Activated T-cell treated with anti-CD3 and anti-CD28 coated beads, Interleukin-2, amount 50 U/mL, for 4 hours (primary cell): ENCODE measurements around the gene TRIM34. TPM values are rescaled to one million over a fixed set of nuclear protein-coding genes. Genes with fewer than 3 reads are reported as not detected.

Experiments
- ATAC-seq, 2 donors: fragments of 200-7000 bp; cut with Tn5 transposase; one replicate each; pipeline ENCODE4 v1.10.0; 2021
- DNase-seq: peaks from one replicate; pipeline ENCODE4 v3.0.0-alpha.2; 2020
- H3K27me3 Mint-ChIP-seq: one replicate; pipeline ENCODE4 v1.8.0; 2021; ENCODE audit warnings: low read depth, mixed read lengths
- H3K36me3 Mint-ChIP-seq: one replicate; pipeline ENCODE4 v1.8.0; 2022; ENCODE audit warnings: mixed read lengths; ENCODE audit not compliant: insufficient read depth
- H3K4me1 Mint-ChIP-seq: one replicate; pipeline ENCODE4 v1.8.0; 2021; ENCODE audit warnings: low read depth, mixed read lengths
- H3K4me3 Mint-ChIP-seq: one replicate; pipeline ENCODE4 v1.8.0; 2021; ENCODE audit warnings: mild to moderate bottlenecking, moderate library complexity, mixed read lengths
- H3K9me3 Mint-ChIP-seq: one replicate; pipeline ENCODE4 v1.8.0; 2021; ENCODE audit warnings: mixed read lengths
- total RNA-seq, 3 donors: library from RNA; stranded (reverse); gene quantifications; one replicate each; pipeline ENCODE4 v1.2.1, GENCODE V29; 2021

Gene TRIM34
- total RNA-seq, 3 donors from 2014 or later = 1.2 to 2.4 (median 1.6) TPM

GRCh38 chr11:5603326-5603725 lies 21.5 kb upstream of the TRIM34 start:
- no peaks in the 10 kb centered on the region for H3K4me1 Mint-ChIP-seq
- H3K36me3 Mint-ChIP-seq = no peaks in the 10 kb centered on the region
- no peaks in the 10 kb centered on the region for H3K27me3 Mint-ChIP-seq
- no peak overlapping the region for H3K4me3 Mint-ChIP-seq
- ATAC-seq (no peak), DNase-seq (no peak)
- H3K9me3 Mint-ChIP-seq = no peaks in the 10 kb centered on the region

- ATAC-seq = no peak
- H3K27me3 Mint-ChIP-seq = no peaks in the 10 kb centered on the region
These were observed 19.9 kb upstream of the TRIM34 start for GRCh38 chr11:5604896-5605295.

GRCh38 chr11:5605849-5606248 lies 19.0 kb upstream of the TRIM34 start:
- no peak for DNase-seq
- Mint-ChIP-seq H3K4me3 (no peak overlapping the region), H3K4me1 (peaks cover 3% of the 10 kb centered on the region), H3K27me3 (no peaks in the 10 kb centered on the region), H3K36me3 (peaks cover 1% of the 10 kb centered on the region), H3K9me3 (no peaks in the 10 kb centered on the region)
- ATAC-seq = no peak

More at GRCh38 chr11:5604896-5605295, 19.9 kb upstream of the TRIM34 start:
- no peak overlapping the region for H3K4me3 Mint-ChIP-seq
- H3K4me1 Mint-ChIP-seq = no peaks in the 10 kb centered on the region
- no peaks in the 10 kb centered on the region for H3K9me3 Mint-ChIP-seq
- no peak for DNase-seq
- H3K36me3 Mint-ChIP-seq = no peaks in the 10 kb centered on the region

- no peaks in the 10 kb centered on the region for H3K9me3 Mint-ChIP-seq
- no peak for ATAC-seq
These were observed 16.0 kb upstream of the TRIM34 start for GRCh38 chr11:5608808-5609207.

GRCh38 chr11:5610446-5610845 lies 14.4 kb upstream of the TRIM34 start:
- no peak overlapping the region for H3K4me3 Mint-ChIP-seq
- H3K27me3 Mint-ChIP-seq = no peaks in the 10 kb centered on the region
- peaks cover 1% of the 10 kb centered on the region for H3K36me3 Mint-ChIP-seq
- ATAC-seq = no peak
- no peak for DNase-seq
- peaks cover 3% of the 10 kb centered on the region for H3K4me1 Mint-ChIP-seq
- H3K9me3 Mint-ChIP-seq = no peaks in the 10 kb centered on the region

More at GRCh38 chr11:5608808-5609207, 16.0 kb upstream of the TRIM34 start:
- DNase-seq = no peak
- H3K27me3 Mint-ChIP-seq = no peaks in the 10 kb centered on the region
- no peak overlapping the region for H3K4me3 Mint-ChIP-seq
- H3K36me3 Mint-ChIP-seq = peaks cover 1% of the 10 kb centered on the region
- peaks cover 3% of the 10 kb centered on the region for H3K4me1 Mint-ChIP-seq

GRCh38 chr11:5611627-5612026 lies 13.2 kb upstream of the TRIM34 start:
- Mint-ChIP-seq H3K4me3 (no peak overlapping the region), H3K4me1 (peaks cover 3% of the 10 kb centered on the region), H3K36me3 (peaks cover 1% of the 10 kb centered on the region), H3K9me3 (no peaks in the 10 kb centered on the region), H3K27me3 (no peaks in the 10 kb centered on the region)
- ATAC-seq = no peak
- DNase-seq = no peak

GRCh38 chr11:5618807-5619206 lies 6.0 kb upstream of the TRIM34 start:
- DNase-seq = no peak
- H3K4me3 Mint-ChIP-seq = no peak overlapping the region
- H3K36me3 Mint-ChIP-seq = no peaks in the 10 kb centered on the region
- no peaks in the 10 kb centered on the region for H3K9me3 Mint-ChIP-seq
- ATAC-seq = no peak
- no peaks in the 10 kb centered on the region for H3K27me3 Mint-ChIP-seq
- peaks cover 6% of the 10 kb centered on the region for H3K4me1 Mint-ChIP-seq

GRCh38 chr11:5620651-5621521 lies 3.9 kb upstream of the TRIM34 start:
- Mint-ChIP-seq H3K36me3 (no peaks in the 10 kb centered on the region), H3K9me3 (no peaks in the 10 kb centered on the region), H3K27me3 (no peaks in the 10 kb centered on the region), H3K4me1 (peaks cover 25% of the 10 kb centered on the region), H3K4me3 (no peak overlapping the region)
- ATAC-seq (no peak), DNase-seq (no peak)

GRCh38 chr11:5621580-5621979 lies 3.2 kb upstream of the TRIM34 start:
- H3K9me3 Mint-ChIP-seq = no peaks in the 10 kb centered on the region
- H3K4me1 Mint-ChIP-seq = peaks cover 32% of the 10 kb centered on the region
- ATAC-seq = no peak

GRCh38 chr11:5622802-5623201 lies 2.0 kb upstream of the TRIM34 start:
- H3K4me3 Mint-ChIP-seq = no peak overlapping the region
- DNase-seq (no peak), ATAC-seq (no peak)
- no peaks in the 10 kb centered on the region for H3K27me3 Mint-ChIP-seq
- no peaks in the 10 kb centered on the region for H3K36me3 Mint-ChIP-seq
- H3K9me3 Mint-ChIP-seq = no peaks in the 10 kb centered on the region
- peaks cover 44% of the 10 kb centered on the region for H3K4me1 Mint-ChIP-seq

More at GRCh38 chr11:5621580-5621979, 3.2 kb upstream of the TRIM34 start:
- no peak for DNase-seq
- Mint-ChIP-seq H3K27me3 (no peaks in the 10 kb centered on the region), H3K4me3 (no peak overlapping the region), H3K36me3 (no peaks in the 10 kb centered on the region)

GRCh38 chr11:5625281-5625680 lies 480 bp downstream of the TRIM34 start:
- peak overlapping the region; percentile 86 for H3K4me3 Mint-ChIP-seq
- DNase-seq = no peak
- ATAC-seq = no peak
- H3K9me3 Mint-ChIP-seq = no peaks in the 10 kb centered on the region
- no peaks in the 10 kb centered on the region for H3K27me3 Mint-ChIP-seq
- peaks cover 6% of the 10 kb centered on the region for H3K36me3 Mint-ChIP-seq
- peaks cover 54% of the 10 kb centered on the region for H3K4me1 Mint-ChIP-seq

GRCh38 chr11:5626196-5626595 lies 1.4 kb downstream of the TRIM34 start:
- Mint-ChIP-seq H3K4me3 (peak overlapping the region; percentile 86), H3K36me3 (peaks cover 6% of the 10 kb centered on the region), H3K27me3 (no peaks in the 10 kb centered on the region), H3K9me3 (no peaks in the 10 kb centered on the region), H3K4me1 (peaks cover 57% of the 10 kb centered on the region)
- DNase-seq = no peak
- ATAC-seq = no peak

- Mint-ChIP-seq H3K4me3 (no peak overlapping the region), H3K4me1 (peaks cover 42% of the 10 kb centered on the region), H3K27me3 (no peaks in the 10 kb centered on the region), H3K36me3 (peaks cover 40% of the 10 kb centered on the region), H3K9me3 (no peaks in the 10 kb centered on the region)
- no peak for DNase-seq
- ATAC-seq = no peak
These were observed 6.6 kb downstream of the TRIM34 start for GRCh38 chr11:5631417-5631816.

GRCh38 chr11:5631969-5632635 lies 7.3 kb downstream of the TRIM34 start:
- peaks cover 45% of the 10 kb centered on the region for H3K36me3 Mint-ChIP-seq

GRCh38 chr11:5639953-5640352 lies 15.2 kb downstream of the TRIM34 start:
- Mint-ChIP-seq H3K4me3 (no peak overlapping the region), H3K36me3 (peaks cover 73% of the 10 kb centered on the region), H3K9me3 (no peaks in the 10 kb centered on the region), H3K27me3 (no peaks in the 10 kb centered on the region), H3K4me1 (no peaks in the 10 kb centered on the region)
- no peak for ATAC-seq
- no peak for DNase-seq

More at GRCh38 chr11:5631969-5632635, 7.3 kb downstream of the TRIM34 start:
- ATAC-seq (no peak), DNase-seq (no peak)
- Mint-ChIP-seq H3K4me3 (no peak overlapping the region), H3K27me3 (no peaks in the 10 kb centered on the region), H3K4me1 (peaks cover 35% of the 10 kb centered on the region), H3K9me3 (no peaks in the 10 kb centered on the region)
